Putamen (tissue), 1 donor: ENCODE measurements around the gene DNAH8.

Experiments used
- DNase-seq: peaks from one replicate; pipeline ENCODE4 v3.0.0-alpha.2; 2016; ENCODE audit warnings: low spot score

The DNAH8 gene

GRCh38 chr6:38702558-38703397 is 12.3 kb upstream of the DNAH8 start, which contains the start of gene GLO1:
Gene GLO1 (minus strand): TSS chr6:38703145. CDS start chr6:38703054, 91 bp downstream.
- peak; percentile 99 for DNase-seq

- DNase-seq, result no peak
These were observed 11.0 kb upstream of the DNAH8 start for GRCh38 chr6:38703949-38704590.

GRCh38 chr6:38705924-38706323 is 9.2 kb upstream of the DNAH8 start:
- DNase-seq, result no peak

GRCh38 chr6:38708496-38708895 is 6.6 kb upstream of the DNAH8 start:
- DNase-seq, result no peak

GRCh38 chr6:38713812-38714211 is 1.3 kb upstream of the DNAH8 start:
- no peak for DNase-seq

- DNase-seq, result no peak
These were observed 684 bp upstream of the DNAH8 start for GRCh38 chr6:38714239-38715015.

- no peak for DNase-seq
These were observed 1.7 kb downstream of the DNAH8 start for GRCh38 chr6:38716825-38717224.

GRCh38 chr6:38719358-38719757 is 4.2 kb downstream of the DNAH8 start:
- no peak for DNase-seq

GRCh38 chr6:38720295-38720694 is 5.2 kb downstream of the DNAH8 start:
- DNase-seq, result no peak

- no peak for DNase-seq
These were observed 6.9 kb downstream of the DNAH8 start for GRCh38 chr6:38722038-38722437.

GRCh38 chr6:38722727-38723334 is 7.7 kb downstream of the DNAH8 start:
- no peak for DNase-seq

- DNase-seq, result no peak
These were observed 8.7 kb downstream of the DNAH8 start for GRCh38 chr6:38723783-38724182.

- no peak for DNase-seq
These were observed 9.2 kb downstream of the DNAH8 start for GRCh38 chr6:38724343-38724742.

- DNase-seq, result no peak
These were observed 10.5 kb downstream of the DNAH8 start for GRCh38 chr6:38725414-38726183.

- no peak for DNase-seq
These were observed 13.1 kb downstream of the DNAH8 start for GRCh38 chr6:38728203-38728602.

GRCh38 chr6:38730140-38730862 is 15.2 kb downstream of the DNAH8 start:
- DNase-seq, result no peak

- DNase-seq, result no peak
These were observed 21.8 kb downstream of the DNAH8 start for GRCh38 chr6:38736951-38737350.

- no peak for DNase-seq
These were observed 23.1 kb downstream of the DNAH8 start for GRCh38 chr6:38738261-38738660.

- no peak for DNase-seq
These were observed 24.4 kb downstream of the DNAH8 start for GRCh38 chr6:38739532-38739931.

- no peak for DNase-seq
These were observed 34.4 kb downstream of the DNAH8 start for GRCh38 chr6:38749473-38749872.
